Measurements from ENCODE around the gene TGM3. TPM values are rescaled to one million over a fixed set of nuclear protein-coding genes. Genes with fewer than 3 reads are reported as not detected.

TGM3 gene
- total RNA-seq, 4 donors from 2014 or later = 0.21 TPM; not detected in 3

DNA sequence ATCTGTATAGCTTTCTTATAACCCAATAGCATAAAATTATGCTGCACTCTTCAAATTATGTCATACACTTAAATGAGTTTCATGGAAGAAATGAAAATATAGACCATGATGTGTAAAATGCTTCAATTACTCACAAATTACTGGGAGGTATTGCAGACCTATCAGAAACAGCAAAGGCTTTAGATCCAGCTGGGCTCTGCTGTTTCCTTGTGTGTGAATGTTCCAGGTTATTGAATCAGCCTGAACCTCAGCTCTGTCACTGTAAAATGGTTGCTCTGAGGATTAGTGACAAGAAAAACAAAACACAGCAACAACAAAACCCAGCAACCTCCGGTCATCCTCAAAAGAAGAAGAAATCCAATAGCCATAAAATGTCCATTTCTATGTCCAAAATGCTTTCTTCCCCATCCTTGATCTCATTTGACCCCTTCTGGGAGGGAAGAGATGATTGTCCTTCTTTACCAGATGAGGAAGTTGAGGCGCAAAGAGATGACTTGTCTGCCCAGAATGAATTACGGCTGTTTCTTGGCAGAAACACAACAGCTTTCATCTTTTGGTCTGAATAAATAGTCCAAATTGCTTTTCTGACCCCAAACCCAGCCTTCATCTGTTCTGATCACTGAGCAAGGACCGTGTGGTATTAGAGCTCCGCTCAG, 42.7 kb downstream of the TGM3 start:
- Histone ChIP-seq H3K9me3 (no peaks in the 10 kb centered on the region), H3K36me3 (no peaks in the 10 kb centered on the region), H3K27ac (no peak overlapping the region), H3K27me3 (no peaks in the 10 kb centered on the region), H3K4me1 (no peaks in the 10 kb centered on the region), H3K4me3 (no peak overlapping the region)
- TF ChIP-seq, protein P1, sequence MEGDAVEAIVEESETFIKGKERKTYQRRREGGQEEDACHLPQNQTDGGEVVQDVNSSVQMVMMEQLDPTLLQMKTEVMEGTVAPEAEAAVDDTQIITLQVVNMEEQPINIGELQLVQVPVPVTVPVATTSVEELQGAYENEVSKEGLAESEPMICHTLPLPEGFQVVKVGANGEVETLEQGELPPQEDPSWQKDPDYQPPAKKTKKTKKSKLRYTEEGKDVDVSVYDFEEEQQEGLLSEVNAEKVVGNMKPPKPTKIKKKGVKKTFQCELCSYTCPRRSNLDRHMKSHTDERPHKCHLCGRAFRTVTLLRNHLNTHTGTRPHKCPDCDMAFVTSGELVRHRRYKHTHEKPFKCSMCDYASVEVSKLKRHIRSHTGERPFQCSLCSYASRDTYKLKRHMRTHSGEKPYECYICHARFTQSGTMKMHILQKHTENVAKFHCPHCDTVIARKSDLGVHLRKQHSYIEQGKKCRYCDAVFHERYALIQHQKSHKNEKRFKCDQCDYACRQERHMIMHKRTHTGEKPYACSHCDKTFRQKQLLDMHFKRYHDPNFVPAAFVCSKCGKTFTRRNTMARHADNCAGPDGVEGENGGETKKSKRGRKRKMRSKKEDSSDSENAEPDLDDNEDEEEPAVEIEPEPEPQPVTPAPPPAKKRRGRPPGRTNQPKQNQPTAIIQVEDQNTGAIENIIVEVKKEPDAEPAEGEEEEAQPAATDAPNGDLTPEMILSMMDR (IDR thresholded peaks at IDR 0.05) = no peak
- no peak for TF ChIP-seq POLR2A (IDR thresholded peaks at IDR 0.05)
- DNase-seq = no peak
- intact Hi-C loops (cut with DNase I; ENCODE audit: low total_unique reads) = no loop called here

DNA sequence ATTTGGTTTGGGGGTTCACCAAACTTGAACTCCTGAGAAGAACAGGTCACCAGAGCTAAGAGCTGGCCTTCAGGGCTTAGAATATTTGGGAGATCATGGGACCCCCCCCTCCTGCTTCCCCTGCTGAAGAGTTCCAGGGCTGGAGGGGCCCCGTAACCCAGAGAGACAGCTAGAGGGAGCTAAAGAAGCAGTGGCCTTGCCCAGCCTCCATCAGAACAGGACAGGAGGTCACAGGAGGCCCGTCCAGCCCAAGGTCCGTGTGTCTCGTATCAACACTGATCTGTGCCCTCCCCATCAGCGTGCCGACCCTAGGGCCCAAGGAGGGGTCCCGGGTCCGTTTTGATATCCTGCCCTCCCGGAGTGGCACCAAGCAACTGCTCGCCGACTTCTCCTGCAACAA, 44.3 kb downstream of the TGM3 start:
- no peaks in the 10 kb centered on the region for H3K9me3 ChIP-seq
- intact Hi-C loops (cut with DNase I; ENCODE audit: low total_unique reads) = no loop called here
- H3K36me3 ChIP-seq = no peaks in the 10 kb centered on the region
- H3K27me3 ChIP-seq = no peaks in the 10 kb centered on the region
- H3K4me3 ChIP-seq = no peak overlapping the region
- no peak overlapping the region for H3K27ac ChIP-seq
- no peaks in the 10 kb centered on the region for H3K4me1 ChIP-seq
- TF ChIP-seq, protein P1 (IDR thresholded peaks at IDR 0.05) = no peak
- no peak for DNase-seq

DNA sequence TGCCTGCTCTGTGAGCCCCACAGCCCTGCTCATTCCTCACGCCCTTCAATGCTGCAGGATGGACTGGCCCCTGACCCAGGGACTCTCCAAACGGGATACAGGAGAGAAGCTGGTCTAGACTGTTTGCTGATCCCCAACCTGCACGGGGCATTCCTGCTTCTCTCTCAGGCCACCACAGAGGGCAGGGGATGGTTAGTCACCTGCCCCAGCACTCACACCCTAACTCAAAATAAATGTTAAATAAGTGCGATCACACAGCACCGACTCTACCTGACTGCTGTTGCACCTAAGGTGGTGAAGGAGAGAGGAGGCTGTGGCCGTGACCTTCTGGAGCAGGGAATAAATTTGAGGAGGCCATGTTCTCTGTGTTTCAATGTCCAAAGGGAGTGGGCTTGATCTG, 45.0 kb downstream of the TGM3 start:
- DNase-seq = no peak
- TF ChIP-seq, protein P1 (IDR thresholded peaks at IDR 0.05) = no peak
- no peak for TF ChIP-seq POLR2A (IDR thresholded peaks at IDR 0.05)
- Histone ChIP-seq H3K27ac (no peak overlapping the region), H3K27me3 (no peaks in the 10 kb centered on the region), H3K9me3 (no peaks in the 10 kb centered on the region), H3K36me3 (no peaks in the 10 kb centered on the region), H3K4me3 (no peak overlapping the region), H3K4me1 (no peaks in the 10 kb centered on the region)
- intact Hi-C loops (cut with DNase I; ENCODE audit: low total_unique reads) = no loop called here

DNA sequence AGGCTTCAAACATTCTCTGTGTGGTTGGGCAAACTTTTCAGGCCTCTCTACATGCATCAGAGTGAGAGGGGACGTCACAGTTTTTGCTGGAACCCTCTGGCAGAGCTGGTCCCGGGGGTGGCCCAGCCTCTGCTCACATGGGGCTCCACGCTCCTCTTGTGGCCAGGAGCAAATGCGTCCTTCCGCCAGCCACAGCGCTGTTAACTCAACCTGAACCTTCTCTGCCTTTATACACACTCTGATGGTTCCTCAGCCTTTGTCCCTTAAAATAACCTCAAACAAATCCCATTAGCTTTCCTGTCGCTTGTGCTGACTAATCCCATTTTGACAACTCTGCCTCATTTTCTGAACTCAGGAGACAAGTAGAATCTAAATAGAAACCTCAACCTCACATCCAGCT, 45.5 kb downstream of the TGM3 start:
- TF ChIP-seq POLR2A (IDR thresholded peaks at IDR 0.05) = no peak
- TF ChIP-seq, protein P1 (IDR thresholded peaks at IDR 0.05) = no peak
- DNase-seq = no peak
- intact Hi-C loops (cut with DNase I; ENCODE audit: low total_unique reads) = no loop called here
- H3K9me3 ChIP-seq = no peaks in the 10 kb centered on the region
- H3K27ac ChIP-seq = no peak overlapping the region
- H3K4me3 ChIP-seq = no peak overlapping the region
- H3K4me1 ChIP-seq = no peaks in the 10 kb centered on the region
- H3K27me3 ChIP-seq = no peaks in the 10 kb centered on the region
- H3K36me3 ChIP-seq = no peaks in the 10 kb centered on the region

DNA sequence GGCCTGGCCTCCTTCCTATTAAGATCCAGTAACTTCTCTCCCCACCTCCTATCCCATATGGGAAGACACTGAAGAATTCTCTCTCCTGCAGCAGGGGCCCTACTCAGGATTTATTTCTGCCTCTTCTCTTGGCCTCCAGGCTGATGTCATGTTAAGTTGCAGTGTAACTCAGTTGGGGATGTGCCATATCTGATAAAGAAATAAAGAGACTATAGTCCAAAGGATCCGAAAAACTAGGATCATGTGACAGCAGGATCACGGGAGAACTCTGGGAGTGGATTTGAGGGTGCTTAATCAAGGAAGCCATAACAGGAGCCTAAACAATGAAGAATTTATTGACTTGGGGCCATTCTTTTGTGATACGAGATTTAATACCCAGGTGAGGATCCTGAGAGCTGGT, 46.4 kb downstream of the TGM3 start:
- intact Hi-C loops (cut with DNase I; ENCODE audit: low total_unique reads) = no loop called here
- Histone ChIP-seq H3K27me3 (no peaks in the 10 kb centered on the region), H3K9me3 (no peaks in the 10 kb centered on the region), H3K4me1 (no peaks in the 10 kb centered on the region), H3K4me3 (no peak overlapping the region), H3K27ac (no peak overlapping the region), H3K36me3 (no peaks in the 10 kb centered on the region)
- TF ChIP-seq, protein P1 (IDR thresholded peaks at IDR 0.05) = no peak
- TF ChIP-seq POLR2A (IDR thresholded peaks at IDR 0.05) = no peak
- DNase-seq = no peak
